Measurements from ENCODE around the gene TTC32. TPM values are rescaled to one million over a fixed set of nuclear protein-coding genes. Genes with fewer than 3 reads are reported as not detected.

Gene TTC32
- total RNA-seq, 1 donor from 2014 or later, result 27.9 TPM

GRCh38 chr2:19937004-19937403 is 35.2 kb upstream of the TTC32 start:
- Histone ChIP-seq H3F3A (ENCODE audit: low read depth) (no peaks in the 10 kb centered on the region), H3K4me2 (no peak overlapping the region), H3K79me2 (ENCODE audit: low read depth) (no peaks in the 10 kb centered on the region), H3K9ac (no peak overlapping the region), H3K27me3 (no peaks in the 10 kb centered on the region), H3K36me3 (peaks cover 6% of the 10 kb centered on the region), H3K4me1 (no peaks in the 10 kb centered on the region), H3K9me3 (ENCODE audit: low read depth) (no peaks in the 10 kb centered on the region), H3K4me3 (no peak overlapping the region), H2AFZ (replicated peaks) (no peak overlapping the region), H4K20me1 (ENCODE audit: low read depth) (no peaks in the 10 kb centered on the region), H3K27ac (no peak overlapping the region)
- Mint-ChIP-seq H3K4me3 (no peak overlapping the region), H3K4me1 (no peaks in the 10 kb centered on the region), H3K27me3 (ENCODE audit: insufficient read depth, low read depth) (peaks cover 2% of the 10 kb centered on the region), H3K36me3 (peaks cover 14% of the 10 kb centered on the region), H3K27ac (no peak overlapping the region), H3K9me3 (no peaks in the 10 kb centered on the region)
- no peak for DNase-seq (ENCODE audit: low spot score)
- no peak for TF ChIP-seq EZH2 (IDR thresholded peaks at IDR 0.05)

- Histone ChIP-seq H3K4me2 (no peak overlapping the region), H3F3A (ENCODE audit: low read depth) (no peaks in the 10 kb centered on the region), H3K79me2 (ENCODE audit: low read depth) (no peaks in the 10 kb centered on the region), H2AFZ (replicated peaks) (no peak overlapping the region), H3K9ac (no peak overlapping the region), H3K27me3 (no peaks in the 10 kb centered on the region), H3K36me3 (peaks cover 14% of the 10 kb centered on the region), H3K27ac (no peak overlapping the region), H3K4me1 (no peaks in the 10 kb centered on the region), H3K4me3 (no peak overlapping the region), H4K20me1 (ENCODE audit: low read depth) (no peaks in the 10 kb centered on the region), H3K9me3 (ENCODE audit: low read depth) (no peaks in the 10 kb centered on the region)
- DNase-seq (ENCODE audit: low spot score), result no peak
- Mint-ChIP-seq H3K27me3 (ENCODE audit: insufficient read depth, low read depth) (peaks cover 2% of the 10 kb centered on the region), H3K36me3 (peaks cover 15% of the 10 kb centered on the region), H3K27ac (no peak overlapping the region), H3K4me1 (no peaks in the 10 kb centered on the region), H3K4me3 (no peak overlapping the region), H3K9me3 (no peaks in the 10 kb centered on the region)
- TF ChIP-seq EZH2 (IDR thresholded peaks at IDR 0.05) (no peak), CTCF (IDR thresholded peaks at IDR 0.05) (no peak), EZH2phosphoT487 (IDR thresholded peaks at IDR 0.05) (no peak)
Observed at GRCh38 chr2:19936203-19936602, 34.4 kb upstream of the TTC32 start.

GRCh38 chr2:19933351-19933981 is 31.7 kb upstream of the TTC32 start:
- peaks cover 2% of the 10 kb centered on the region for H3K9me3 ChIP-seq (ENCODE audit: low read depth)
- no peaks in the 10 kb centered on the region for H3K79me2 ChIP-seq (ENCODE audit: low read depth)
- peaks cover 9% of the 10 kb centered on the region for H3K9me3 Mint-ChIP-seq
- peaks cover 28% of the 10 kb centered on the region for H3K36me3 ChIP-seq
- no peak for TF ChIP-seq CTCF (IDR thresholded peaks at IDR 0.05)
- no peak for TF ChIP-seq EZH2phosphoT487 (IDR thresholded peaks at IDR 0.05)
- no peak for TF ChIP-seq EZH2 (IDR thresholded peaks at IDR 0.05)
- no peaks in the 10 kb centered on the region for H3K4me1 ChIP-seq
- H3K4me3 ChIP-seq, result no peak overlapping the region
- H3K4me1 Mint-ChIP-seq, result no peaks in the 10 kb centered on the region
- H3F3A ChIP-seq (ENCODE audit: low read depth), result no peaks in the 10 kb centered on the region
- H2AFZ ChIP-seq (replicated peaks), result no peak overlapping the region
- no peak overlapping the region for H3K9ac ChIP-seq
- H3K27me3 ChIP-seq, result no peaks in the 10 kb centered on the region
- no peaks in the 10 kb centered on the region for H3K27me3 Mint-ChIP-seq (ENCODE audit: insufficient read depth, low read depth)
- peaks cover 29% of the 10 kb centered on the region for H3K36me3 Mint-ChIP-seq
- no peak overlapping the region for H3K4me3 Mint-ChIP-seq
- no peak overlapping the region for H3K27ac ChIP-seq
- H3K4me2 ChIP-seq, result no peak overlapping the region
- no peak overlapping the region for H3K27ac Mint-ChIP-seq
- no peaks in the 10 kb centered on the region for H4K20me1 ChIP-seq (ENCODE audit: low read depth)
- no peak for DNase-seq (ENCODE audit: low spot score)

- Mint-ChIP-seq H3K9me3 (peaks cover 11% of the 10 kb centered on the region), H3K27me3 (ENCODE audit: insufficient read depth, low read depth) (no peaks in the 10 kb centered on the region), H3K36me3 (peaks cover 34% of the 10 kb centered on the region), H3K27ac (no peak overlapping the region), H3K4me1 (no peaks in the 10 kb centered on the region), H3K4me3 (no peak overlapping the region)
- no peak overlapping the region for H2AFZ ChIP-seq (replicated peaks)
- H4K20me1 ChIP-seq (ENCODE audit: low read depth), result no peaks in the 10 kb centered on the region
- DNase-seq (ENCODE audit: low spot score), result no peak
- no peaks in the 10 kb centered on the region for H3K79me2 ChIP-seq (ENCODE audit: low read depth)
- H3K4me2 ChIP-seq, result no peak overlapping the region
- H3K27me3 ChIP-seq, result no peaks in the 10 kb centered on the region
- H3K4me1 ChIP-seq, result no peaks in the 10 kb centered on the region
- H3K36me3 ChIP-seq, result peaks cover 34% of the 10 kb centered on the region
- H3K9ac ChIP-seq, result no peak overlapping the region
- no peak for TF ChIP-seq EZH2phosphoT487 (IDR thresholded peaks at IDR 0.05)
- no peak overlapping the region for H3K4me3 ChIP-seq
- peaks cover 5% of the 10 kb centered on the region for H3K9me3 ChIP-seq (ENCODE audit: low read depth)
- H3K27ac ChIP-seq, result no peak overlapping the region
- H3F3A ChIP-seq (ENCODE audit: low read depth), result no peaks in the 10 kb centered on the region
Observed at GRCh38 chr2:19932928-19933327, 31.1 kb upstream of the TTC32 start.
